ENCODE measurements around the gene ADCY1.

Gene ADCY1

DNA sequence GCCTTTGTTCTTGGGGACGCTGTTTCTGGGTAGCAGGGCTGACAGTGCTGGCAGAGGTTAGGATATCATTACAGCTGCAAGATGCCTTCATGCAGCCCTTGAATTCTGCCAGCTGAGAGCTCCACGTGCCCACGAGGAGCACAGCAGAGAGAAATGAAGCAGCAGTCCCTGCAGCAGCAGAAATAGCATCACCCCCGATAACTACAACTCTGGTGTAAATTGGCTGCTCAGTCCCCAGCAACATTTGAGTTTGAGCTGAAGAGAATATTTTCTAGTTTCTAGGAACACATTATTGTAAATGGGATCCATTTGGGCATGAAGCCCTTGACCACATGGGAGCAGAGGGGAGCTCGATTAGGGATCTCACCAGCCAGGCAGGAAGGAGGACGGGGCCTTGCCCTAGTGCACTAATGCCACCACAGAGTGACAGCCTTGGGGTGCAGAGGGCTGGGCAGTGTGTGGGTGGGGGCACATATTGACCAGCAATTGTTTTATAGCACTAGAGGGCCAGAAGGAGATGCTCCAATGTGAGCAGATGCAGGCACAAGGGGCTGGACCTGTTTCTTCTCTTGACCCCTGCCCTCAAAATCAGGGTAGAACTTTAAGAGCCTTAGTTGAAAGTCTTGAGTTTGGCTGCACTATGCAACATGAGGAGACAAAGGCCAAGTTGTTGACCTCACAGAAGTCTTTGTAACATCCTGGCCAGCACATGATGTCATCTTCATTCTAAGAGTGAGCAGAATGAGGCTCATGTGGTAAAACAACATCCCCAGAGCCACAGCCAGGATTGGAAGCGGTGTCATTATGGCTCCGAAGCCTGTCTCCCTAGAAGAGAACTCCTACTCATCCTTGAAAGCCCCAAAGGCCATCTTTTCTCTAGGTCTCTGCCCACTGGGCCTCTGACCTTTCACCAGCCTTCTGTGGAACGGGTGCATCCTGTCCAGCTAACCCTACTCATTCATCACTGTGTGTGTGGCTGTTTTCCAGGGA is 52.6 kb downstream of the ADCY1 start:
- no peak for DNase-seq

DNA sequence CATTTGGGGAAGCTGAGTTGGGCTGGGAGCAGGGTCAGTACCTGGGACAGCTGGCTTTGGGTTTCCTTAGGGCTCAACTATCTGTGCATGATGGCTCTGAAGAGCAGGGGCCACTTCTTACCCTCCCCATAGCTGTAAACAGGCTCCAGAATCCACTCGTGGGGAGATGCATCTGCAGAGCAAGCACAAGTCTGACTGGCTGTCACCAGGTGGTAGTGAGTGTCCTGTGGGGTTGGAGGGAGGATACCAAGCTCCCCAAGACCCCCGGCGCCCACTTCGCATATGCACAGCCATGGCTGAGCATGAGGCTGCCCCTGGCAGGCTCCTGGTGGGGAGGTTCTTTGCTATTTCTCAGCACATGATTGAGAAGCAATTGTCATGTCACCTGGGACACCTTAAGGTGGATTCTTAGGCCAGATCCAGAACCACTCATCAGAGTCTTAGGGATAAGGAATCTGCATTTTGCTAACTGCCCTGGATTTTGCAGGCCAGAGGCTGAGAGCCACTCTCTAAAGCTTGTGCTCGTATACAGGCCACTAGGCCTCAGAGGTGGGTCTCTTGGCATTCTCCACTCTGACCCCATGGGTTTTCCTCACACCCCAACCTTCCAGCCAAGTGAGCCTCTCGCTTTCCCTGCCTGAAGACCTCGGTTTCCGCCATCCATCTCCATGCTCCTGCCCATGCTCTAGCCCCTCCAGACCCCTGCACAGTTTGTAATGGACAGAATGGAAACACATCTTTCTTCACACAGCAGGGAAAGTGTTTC is 53.7 kb downstream of the ADCY1 start:
- DNase-seq = no peak

DNA sequence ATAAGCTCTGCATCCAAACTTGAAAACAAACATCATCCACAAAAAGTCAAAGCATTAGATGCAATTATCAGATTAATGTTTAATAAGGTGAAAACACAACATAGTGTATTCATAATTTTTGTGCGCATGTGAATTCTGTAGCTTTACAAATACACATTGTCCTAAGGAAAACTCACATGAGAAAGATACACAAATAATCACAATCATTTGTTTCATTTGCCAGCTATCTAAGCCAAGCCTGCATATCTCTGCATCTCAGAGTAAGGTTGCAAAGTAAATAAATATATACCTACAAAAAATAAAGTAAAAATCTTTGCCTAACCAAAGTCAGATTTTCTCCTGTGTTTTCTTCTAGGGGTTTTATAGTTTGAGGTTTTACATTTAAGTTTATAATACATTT is 57.4 kb downstream of the ADCY1 start:
- DNase-seq = no peak

DNA sequence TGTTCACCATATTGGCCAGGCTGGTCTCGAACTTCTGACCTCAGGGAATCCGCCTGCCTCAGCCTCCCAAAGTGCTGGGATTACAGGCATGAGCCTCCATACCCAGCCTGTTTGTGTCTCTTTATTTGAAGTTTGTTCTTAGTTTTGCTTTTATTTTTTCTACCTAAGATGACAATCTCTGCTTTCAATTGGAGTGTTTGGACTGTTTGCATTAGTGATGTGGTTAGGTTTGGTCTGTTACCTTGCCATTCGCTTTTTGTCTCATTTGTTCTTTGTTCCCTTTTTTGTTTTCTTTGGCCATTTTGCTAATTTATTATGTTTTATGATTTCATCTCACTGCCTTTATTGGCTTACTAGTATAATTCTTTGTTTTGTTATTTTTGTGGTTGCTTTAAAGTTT is 62.6 kb downstream of the ADCY1 start:
- no peak for DNase-seq

DNA sequence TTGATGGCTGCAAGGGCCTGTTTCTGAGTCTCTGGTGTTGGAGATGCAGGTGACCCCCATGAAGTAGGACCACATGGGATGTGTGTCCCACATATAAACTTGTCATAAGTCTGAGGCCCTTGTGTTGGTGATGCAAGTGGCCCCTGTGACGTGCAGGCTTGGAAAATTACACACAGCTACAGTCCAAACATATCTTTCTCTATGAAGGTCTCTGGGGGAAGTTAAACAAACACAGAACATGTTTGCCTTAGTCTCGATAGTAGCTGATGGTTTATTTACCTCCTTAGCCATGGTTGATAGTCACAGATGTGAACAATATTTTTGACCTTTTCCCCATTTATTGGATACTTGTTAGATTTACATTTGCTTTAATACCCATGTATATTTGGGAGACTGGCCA is 64.7 kb downstream of the ADCY1 start:
- no peak for DNase-seq

DNA sequence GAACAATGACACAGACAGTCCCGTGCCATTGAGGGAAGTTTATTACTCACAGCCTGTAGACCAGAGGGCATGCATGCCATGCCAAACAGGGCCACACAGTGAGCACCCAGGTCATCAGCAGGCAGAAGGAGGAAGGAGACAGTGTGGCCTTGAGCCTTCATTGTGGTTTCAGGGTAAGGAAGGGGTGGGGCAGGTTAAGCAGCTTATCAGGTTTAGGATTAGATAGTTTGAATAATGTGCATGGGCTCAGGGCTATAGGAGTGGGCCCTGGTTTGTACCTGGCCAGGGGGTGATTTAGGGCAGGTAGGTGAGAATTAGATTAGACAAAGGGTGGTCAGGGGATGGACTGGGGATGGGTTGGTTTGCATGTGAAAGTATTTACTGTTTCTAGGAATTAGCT is 67.9 kb downstream of the ADCY1 start:
- DNase-seq = no peak

DNA sequence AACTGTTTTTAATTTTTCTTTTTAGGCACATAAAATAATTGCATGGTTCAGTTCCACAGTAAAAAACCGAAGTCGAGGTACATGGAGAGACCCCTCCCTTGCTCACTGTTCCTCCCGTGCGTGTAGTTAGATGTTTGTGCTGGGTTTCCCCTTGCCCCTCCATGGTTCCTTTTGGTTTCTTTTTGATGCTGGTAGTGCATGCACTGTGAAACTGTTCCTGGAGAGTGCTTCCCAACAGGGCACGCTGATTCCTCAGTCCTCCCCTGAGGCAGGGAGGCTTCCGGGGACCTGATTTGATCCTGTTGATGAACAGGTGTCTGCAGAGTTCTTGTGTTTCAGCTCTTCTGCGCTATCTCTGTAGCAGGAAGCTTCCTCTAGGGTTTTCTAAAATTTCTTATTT is 69.5 kb downstream of the ADCY1 start:
- no peak for DNase-seq

DNA sequence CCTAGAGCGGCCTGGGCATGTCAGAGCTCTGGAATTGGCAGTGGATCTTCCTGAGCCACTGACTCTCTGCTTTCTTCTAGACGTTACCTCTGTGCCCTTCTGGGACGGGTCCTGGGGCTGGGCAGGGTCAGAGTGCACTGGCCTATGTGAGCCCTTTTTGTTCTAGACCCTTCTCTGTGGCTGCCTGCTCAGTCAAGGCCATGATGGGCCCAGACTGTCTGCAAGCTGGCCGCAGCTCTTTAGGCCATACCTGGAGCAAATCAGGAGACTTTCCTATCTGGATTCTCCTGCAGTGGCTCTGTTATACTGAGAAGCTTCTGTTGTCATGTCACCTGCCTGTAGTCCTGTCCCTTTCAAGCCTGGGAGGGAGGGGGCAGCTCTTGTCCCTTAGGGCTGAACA is 70.1 kb downstream of the ADCY1 start:
- DNase-seq = no peak

DNA sequence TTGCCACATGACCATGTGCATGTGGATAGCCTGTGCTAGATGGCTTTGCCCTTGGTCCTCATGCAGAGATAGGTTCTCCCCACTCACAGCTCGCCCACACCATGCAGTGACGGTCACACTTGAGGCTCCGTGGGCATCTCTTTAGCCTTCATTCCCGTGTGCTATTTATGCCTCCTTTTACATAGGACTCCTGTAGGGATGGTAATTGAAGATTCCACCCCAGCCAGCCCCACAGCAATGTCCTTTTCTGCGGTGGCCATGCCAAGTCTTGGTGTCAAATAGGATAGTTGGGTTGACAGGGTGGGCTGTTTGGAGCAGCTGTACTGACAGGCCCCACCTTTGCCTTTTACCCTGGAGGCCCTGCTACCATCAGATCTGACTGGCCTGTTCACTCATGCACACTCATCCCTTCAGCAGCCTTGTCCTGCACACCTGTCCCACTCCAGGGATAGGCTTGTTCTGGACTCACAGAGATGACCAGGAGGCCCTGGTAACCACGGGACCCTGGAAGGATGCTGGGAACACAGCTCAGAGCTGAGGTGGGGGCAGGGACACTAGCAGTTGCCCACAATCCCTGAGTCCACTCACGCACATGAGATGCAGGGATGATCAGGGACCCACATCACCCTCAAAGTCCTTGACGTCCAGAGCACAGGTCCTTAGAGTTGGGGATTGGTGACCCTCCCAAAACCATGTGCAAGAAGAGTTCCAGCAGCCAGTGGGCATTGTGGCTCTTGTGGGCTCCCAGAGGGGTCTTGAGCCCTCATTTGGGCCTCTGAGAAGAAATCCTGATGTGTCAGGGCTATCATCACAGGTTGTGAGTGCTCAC is 71.2 kb downstream of the ADCY1 start:
- no peak for DNase-seq

DNA sequence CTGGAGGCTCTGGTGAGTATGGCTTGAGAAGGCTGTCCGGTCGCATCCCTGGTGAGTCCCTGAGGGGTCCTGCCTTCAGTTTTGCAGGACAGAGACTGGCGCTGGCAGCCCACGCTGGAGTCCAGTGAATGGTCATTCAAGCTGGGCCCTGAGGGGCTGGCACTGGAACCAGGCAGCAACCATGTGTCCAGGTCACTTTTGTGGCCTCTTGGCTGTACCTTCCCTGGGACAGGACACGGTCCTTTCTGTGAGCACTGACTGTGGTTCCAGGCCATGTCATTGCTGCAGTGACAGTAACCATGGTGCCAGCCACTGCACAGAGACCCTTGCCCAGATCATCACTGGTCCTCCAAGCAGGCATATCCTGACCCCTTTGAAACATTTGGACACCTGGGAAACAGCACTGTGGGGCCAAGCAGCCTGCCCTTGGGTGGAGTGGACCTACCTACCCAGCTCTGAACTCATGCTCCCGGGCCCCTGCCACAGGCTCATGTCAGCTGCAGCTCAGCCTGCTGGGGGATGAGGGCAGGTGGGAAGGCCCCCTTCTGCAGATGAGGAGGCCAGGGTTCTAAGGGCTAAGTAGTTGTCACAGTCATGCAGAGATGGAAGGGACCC is 72.1 kb downstream of the ADCY1 start:
- DNase-seq = no peak

DNA sequence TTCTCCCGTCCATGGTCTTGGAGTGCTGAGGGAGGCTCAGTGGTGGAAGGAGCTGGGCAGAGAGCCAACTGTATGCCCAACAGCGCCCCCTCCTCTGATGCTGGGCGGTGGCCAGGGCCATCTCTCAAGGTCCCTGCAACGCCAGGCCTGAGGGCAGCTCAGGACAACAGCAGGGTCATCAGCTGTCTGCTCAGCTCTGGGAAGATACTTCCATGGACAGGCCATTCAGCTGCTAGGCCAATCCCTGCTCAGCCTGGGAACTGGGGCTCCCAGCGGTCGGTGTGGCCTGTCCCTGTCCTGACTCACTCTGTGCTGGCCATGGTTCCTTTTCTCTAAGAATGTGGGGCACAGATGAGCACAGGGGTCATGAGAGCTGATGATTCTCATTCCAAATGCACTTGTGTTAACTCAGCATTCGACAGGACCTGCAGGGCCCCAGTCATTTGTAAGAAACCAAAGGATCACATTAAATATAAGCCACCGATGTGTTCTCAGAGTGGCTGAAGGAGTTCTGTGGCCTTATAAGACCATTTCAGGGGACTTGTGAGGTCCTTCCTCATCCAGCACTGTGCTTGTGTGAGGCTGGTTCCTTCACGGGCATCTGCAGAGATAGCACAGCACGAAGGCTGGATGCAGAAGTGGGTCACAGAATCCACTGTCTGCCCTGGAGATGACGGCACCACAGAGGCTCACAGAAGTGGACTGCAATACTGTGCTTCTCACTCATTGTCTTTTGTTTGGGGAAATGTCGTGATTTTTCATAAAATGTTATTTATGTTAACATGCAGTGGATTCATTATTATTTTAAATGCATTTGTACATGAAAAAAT is 73.0 kb downstream of the ADCY1 start:
- no peak for DNase-seq

DNA sequence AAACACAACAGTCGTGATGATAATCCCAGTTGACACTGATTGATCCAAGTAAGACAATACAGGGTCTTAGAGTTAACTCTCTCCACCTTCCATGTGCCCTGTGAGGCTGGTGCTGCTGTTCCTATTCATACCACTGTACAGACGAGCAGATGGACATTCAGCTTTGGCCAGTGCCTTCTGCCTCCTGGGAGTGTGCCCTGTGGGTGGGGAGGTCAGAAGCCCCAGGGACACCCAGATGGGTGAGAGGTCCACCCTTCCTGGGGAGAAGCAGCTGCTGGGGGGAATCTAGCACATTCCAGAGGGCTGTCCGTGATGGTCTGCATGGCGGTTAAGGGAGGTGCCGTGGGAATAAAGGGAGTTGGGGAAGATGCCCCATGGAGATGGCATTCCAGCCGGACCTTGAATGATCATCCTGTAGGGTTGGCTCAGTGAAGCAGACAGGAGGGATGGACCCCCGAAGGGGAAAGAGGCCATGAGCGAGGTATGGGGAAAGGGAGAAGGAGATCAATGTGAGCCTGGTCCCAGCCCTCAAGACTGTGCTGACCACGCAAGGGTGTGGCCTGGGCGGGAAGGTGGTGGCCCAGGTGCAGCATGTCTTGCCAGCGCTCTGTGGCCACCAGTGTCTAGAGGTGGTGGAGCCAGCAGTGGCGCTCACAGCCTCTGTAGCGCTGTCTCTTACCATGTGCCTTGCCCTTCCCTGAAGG is 74.0 kb downstream of the ADCY1 start:
- DNase-seq = no peak

DNA sequence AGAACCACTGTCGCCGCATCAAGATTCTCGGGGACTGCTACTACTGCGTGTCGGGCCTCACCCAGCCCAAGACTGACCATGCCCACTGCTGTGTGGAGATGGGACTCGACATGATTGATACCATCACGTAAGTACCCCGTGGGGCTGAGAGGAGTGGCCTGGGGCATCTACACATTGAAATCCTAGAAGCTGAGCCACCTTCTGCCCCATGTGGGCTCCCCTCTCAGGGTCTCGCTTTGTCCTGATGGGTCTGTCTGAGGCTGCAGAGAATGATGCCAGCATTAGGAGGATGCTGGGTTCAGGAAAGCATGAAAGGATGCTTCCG is 74.5 kb downstream of the ADCY1 start:
- DNase-seq = no peak

DNA sequence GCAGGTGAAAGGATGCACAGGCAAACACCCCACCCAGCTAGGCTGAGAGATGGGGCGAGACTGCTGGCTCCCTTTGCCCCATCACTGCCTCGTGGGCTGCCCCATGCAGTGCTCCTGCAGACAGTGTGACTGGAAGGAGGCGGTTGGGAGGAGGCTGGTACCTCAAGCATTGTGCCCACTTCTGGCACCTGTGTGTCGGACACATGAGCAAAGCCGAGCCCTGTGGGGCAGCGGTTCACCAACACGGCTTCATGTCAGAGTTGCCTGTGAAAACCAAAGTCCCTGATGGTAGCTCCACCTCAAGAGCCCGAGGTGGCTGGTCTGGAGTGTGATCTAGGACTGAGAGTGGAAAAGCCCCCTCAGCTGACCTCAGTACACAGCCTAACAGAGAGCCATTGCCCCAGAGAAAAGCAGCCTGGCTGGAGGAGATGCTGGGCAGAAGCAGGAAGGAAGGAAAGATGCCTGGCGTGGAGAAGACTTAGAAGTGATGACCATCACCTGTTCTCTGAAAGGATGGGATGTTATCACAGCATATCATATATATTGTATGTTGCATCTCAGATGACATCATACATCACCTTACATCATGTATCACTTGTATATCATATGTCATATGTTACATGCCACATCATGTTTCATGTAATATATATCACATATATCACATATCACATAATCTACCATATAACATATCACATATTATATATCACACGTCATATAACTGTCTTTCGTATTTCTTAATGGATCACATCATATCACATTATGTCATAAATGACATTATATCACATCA is 75.6 kb downstream of the ADCY1 start:
- no peak for DNase-seq

DNA sequence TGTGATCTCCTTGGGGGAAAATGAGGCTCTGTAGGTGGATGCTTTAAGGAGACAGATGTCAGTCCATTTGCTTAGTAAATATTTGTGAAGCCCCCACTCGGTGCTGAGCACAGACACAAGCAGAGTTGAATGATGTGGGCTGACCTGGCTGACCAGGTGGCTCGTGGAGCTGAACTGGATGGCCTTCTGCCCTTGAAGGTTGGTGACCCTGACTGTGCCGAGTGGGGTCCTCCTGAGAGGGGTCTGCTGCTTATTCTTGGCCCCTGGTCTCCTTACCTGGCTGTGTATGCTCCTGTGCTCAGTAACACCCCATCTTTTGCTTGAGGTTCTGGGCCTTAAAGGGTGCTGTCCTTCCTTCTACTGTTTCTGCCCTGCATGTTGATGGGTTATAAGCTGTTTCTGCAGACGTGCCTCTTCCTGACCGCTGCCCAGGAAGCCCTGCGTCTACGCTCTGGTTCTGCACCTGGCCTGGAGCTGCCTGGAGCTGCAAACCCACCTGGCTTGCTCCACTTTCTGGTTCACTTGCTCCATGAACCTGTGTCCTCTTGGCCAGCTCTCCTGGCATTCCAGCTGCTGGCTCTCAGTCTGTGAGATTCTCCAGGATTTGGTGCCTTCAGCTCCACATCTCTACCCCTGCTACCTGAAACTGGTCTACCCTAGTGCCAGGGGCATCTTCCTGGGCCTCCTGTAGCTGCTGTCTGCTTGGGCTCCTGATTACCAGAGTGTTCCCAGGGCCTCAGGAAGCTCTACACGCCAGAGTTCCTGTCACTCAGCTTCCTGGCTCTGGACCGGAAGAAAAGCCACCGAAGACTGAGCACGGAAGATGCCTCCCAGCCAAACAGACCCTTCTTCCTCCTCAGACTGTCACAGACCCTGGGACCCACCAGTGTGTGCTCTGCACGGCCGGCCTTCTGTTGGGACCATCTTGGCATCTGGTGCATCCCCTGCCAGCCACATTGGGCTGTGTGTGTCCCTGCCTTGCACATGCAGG is 76.5 kb downstream of the ADCY1 start:
- DNase-seq = no peak

DNA sequence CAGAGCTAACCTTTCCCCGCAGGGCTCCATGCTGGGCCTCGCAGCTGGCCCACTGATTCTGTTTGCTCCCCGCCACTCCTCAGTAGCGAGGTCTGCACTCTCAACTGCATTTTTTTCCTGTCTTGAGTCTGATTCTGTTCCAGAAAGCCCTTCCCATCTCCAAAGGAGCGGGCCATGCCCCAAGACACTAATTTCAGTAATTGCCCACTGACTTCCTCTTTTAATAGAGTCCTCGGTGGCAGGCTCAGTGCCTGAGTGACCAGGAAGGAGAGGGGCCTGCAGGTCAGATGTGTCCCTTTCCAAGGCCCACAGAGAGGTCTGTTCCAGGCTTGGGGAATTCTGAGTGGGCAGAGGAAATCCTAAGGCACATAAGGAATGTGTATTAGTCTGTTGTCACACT is 77.4 kb downstream of the ADCY1 start:
- DNase-seq = no peak

DNA sequence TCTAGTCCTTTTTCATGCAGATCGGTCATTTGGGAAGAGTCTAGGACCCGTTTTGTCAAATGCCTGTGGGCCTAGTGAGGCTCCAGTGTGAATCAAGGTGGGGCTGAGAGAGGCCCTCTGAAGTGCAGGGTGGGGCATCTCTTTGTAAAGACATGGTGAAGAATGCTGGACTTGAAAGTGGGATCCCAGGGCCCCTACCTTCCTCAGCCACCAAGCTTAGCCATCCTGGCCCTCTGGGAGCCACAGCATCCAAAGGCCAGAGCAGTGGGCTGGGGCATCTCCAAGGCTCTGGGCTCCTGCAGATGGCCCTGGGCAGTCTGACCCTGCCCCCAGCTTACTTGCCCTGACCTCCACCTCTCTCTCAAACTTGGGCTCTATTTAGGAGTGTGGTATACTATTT is 78.5 kb downstream of the ADCY1 start:
- no peak for DNase-seq

DNA sequence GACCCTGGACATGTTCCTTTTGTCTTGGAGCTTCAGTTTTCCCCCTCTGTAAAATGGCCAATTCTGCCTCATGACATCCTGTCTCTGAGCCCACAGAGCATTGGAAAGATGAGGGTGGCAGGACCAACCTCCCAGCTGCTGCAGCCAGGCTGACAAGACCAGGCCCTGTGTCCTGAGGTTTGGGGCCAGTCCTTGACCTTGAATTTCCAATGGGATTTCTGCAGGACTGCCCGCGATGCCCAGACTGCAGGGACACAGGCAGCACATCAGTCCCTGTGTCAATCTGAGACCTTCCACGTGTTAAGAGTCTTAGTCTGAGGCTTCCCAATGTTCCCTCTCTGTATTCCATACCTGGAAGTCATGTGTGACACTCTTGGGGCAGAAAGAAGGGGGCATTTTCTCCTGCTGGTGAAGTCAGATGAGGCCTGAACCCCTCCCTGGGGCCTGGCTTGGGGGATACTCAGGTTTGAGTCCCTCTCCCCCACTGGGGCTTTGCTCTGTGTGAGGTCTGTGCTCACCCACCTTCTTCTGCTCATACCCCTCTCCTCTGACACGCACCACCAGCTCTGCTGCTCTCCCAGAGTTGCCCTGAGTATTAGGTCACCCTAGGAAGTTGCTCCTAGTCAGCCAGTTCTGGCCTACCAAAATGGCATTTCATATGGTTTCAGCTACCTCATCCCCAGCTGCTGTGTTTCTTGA is 79.2 kb downstream of the ADCY1 start:
- no peak for DNase-seq

DNA sequence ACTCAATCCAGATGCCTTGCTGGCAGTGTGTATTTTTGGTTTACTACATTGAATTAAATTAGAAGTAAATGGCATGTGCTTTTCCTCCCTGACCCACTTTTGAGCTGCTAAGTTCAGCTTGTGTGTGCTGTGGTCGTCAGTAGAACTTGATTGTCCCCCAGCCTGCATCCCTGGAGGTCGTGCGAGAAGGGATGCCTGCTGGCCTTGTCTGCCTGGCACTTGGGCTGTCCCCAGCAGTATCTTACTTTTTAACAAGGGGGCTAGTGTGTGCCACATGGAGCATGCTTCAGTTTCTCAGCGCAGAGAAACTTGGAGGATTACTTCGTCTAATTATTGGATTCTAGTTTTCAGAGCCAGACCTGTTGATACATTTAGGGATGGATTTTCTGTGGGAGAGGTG is 80.2 kb downstream of the ADCY1 start:
- DNase-seq = no peak
